OCI-LY7 (cell line): ENCODE data around the gene KLK10. TPM values are rescaled to one million over a fixed set of nuclear protein-coding genes. Genes with fewer than 3 reads are reported as not detected.

Experiments
- BruUV-seq: library from RNA; stranded (reverse); fragments of 400-500 nt; replicated peaks from 2 replicates; lab custom pipeline; 2021; lab: Mats Ljungman, UMichigan
- CTCF ChIA-PET: fragments of 300-600 bp; sonication (Branson Sonifier 250); formaldehyde crosslinking; loops from one replicate; lab custom pipeline; 2022; ENCODE audit warnings: antibody characterized with exemption; ENCODE audit not compliant: unreplicated experiment; lab: Charles Lee
- POLR2A ChIA-PET: fragments of 300-600 bp; sonication (Branson Sonifier 250); formaldehyde crosslinking; loops from one replicate; lab custom pipeline; 2022; ENCODE audit warnings: antibody characterized with exemption; lab: Charles Lee
- DNase-seq: peaks from one replicate; pipeline ENCODE4 v3.0.0-alpha.2; 2015; ENCODE audit warnings: low spot score
- H2AFZ ChIP-seq: fragments of 200-600 bp; sonication (generic), shearing (Covaris generic); 2 replicates; pipeline ENCODE4 v1.6.1; 2014; ENCODE audit warnings: mild to moderate bottlenecking, antibody characterized with exemption, low read length, moderate library complexity
- H3K27ac ChIP-seq: fragments of 200-600 bp; sonication (generic); 2 replicates; pipeline ENCODE4 v1.5.1; 2014; ENCODE audit warnings: mixed run types, low read depth, mild to moderate bottlenecking, moderate library complexity, low read length, inconsistent platforms; ENCODE audit not compliant: poor library complexity, severe bottlenecking
- H3K36me3 ChIP-seq: fragments of 200-600 bp; sonication (generic); 2 replicates; pipeline ENCODE4 v1.6.1; 2014; ENCODE audit warnings: mild to moderate bottlenecking, antibody characterized with exemption, low read length, moderate library complexity, mixed read lengths; ENCODE audit not compliant: insufficient read depth
- H3K4me1 ChIP-seq: fragments of 200-600 bp; sonication (generic); 2 replicates; pipeline ENCODE4 v1.5.1; 2014; ENCODE audit warnings: mild to moderate bottlenecking, low read length; ENCODE audit not compliant: insufficient read depth, poor library complexity, severe bottlenecking
- H3K4me2 ChIP-seq: fragments of 200-600 bp; sonication (generic); 2 replicates; pipeline ENCODE4 v1.6.1; 2014; ENCODE audit warnings: mild to moderate bottlenecking, low read length
- H3K4me3 ChIP-seq: fragments of 200-600 bp; sonication (generic); 2 replicates; pipeline ENCODE4 v1.5.1; 2014; ENCODE audit warnings: mild to moderate bottlenecking, low read depth, low read length; ENCODE audit not compliant: poor library complexity, severe bottlenecking
- H3K79me2 ChIP-seq: fragments of 200-600 bp; sonication (generic); 2 replicates; pipeline ENCODE4 v1.6.1; 2016; ENCODE audit warnings: low read depth, mild to moderate bottlenecking, low read length, moderate library complexity, mixed read lengths; ENCODE audit not compliant: insufficient read depth
- H3K9me2 ChIP-seq: fragments of 200-600 bp; sonication (generic); 2 replicates; pipeline ENCODE4 v1.6.1; 2016; ENCODE audit warnings: mild to moderate bottlenecking, low read length, mixed read lengths; ENCODE audit not compliant: insufficient read depth
- H3K9me3 ChIP-seq: fragments of 200-600 bp; sonication (generic); 2 replicates; pipeline ENCODE4 v1.6.1; 2014; ENCODE audit warnings: mild to moderate bottlenecking, mixed run types, low read length, mixed read lengths
- H4K20me1 ChIP-seq: fragments of 200-600 bp; sonication (generic); 2 replicates; pipeline ENCODE4 v1.6.1; 2014; ENCODE audit warnings: mild to moderate bottlenecking, antibody characterized with exemption, low read length, moderate library complexity, mixed read lengths; ENCODE audit not compliant: insufficient read depth
- CTCF ChIP-seq: fragments of 200-600 bp; sonication (generic); conservative IDR thresholded peaks from 2 replicates; pipeline ENCODE4 v1.5.1; 2014; ENCODE audit warnings: mild to moderate bottlenecking, antibody characterized with exemption, low read length, moderate library complexity, mixed read lengths
- EZH2phosphoT487 ChIP-seq: fragments of 200-600 bp; sonication (generic); IDR thresholded peaks from 2 replicates; pipeline ENCODE4 v1.6.1; 2018; ENCODE audit warnings: low read depth, borderline replicate concordance, mild to moderate bottlenecking, mixed run types, antibody characterized with exemption, low read length, moderate library complexity, mixed read lengths
- intact Hi-C: fragments of 100-400 bp; cut with micrococcal nuclease; formaldehyde crosslinking; loops from one replicate; pipeline ENCODE4 v1.10.0; 2022; ENCODE audit not compliant: unreplicated experiment
- total RNA-seq, 2 experiments: library from RNA; depleted of rRNA in 1 of 2; stranded (reverse); fragments of >200 nt in 1 of 2; shearing (Covaris generic) in 1 of 2; gene quantifications; 2 replicates each; pipeline ENCODE4 v1.2.3, GENCODE V29; 2014 to 2022

The KLK10 gene
- total RNA-seq, 2 experiments from 2014 or later: not detected

DNA sequence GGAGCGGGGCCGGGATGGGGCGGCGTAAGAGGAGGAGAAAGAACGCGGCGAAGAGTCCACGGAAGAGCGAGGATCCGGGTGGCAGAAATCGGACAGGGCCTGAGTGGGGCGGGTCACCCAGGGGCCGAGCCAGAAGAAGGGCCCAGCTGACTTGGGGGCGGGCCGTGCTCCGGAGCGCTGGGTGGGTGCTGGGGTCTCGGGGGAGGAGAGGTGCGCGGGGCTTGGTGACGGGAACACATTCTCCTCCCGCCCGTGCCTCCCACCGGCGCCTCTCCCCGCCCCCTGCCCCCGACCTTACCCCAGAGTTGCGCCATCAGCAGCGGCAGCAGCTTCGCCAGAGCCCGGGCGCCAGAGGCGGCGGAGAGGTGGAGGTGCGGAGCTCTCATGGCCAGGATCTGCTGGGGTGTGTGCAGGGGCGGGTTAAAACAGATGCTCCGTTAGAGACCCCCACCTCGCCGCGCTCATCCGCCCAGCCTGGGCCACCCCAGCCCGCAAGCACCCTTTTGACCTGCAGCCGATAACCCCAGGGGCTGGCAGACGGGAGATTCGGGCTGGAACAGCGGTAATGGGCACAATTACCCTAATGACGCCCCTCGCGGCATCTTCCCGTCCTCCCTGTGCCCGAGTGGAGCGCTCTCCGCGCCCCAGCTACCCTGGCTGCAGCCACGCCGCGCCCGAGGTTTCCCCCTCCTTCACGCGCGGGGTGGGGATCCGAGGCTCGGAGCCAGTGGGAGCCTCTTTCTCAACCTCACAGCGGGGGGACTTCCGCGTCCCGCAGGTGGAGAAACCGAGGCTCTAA is 565 bp downstream of the KLK10 start:
- no TSS peak for BruUV-seq
- H3K79me2 ChIP-seq: no peaks in the 10 kb centered on the region
- H4K20me1 ChIP-seq: no peaks in the 10 kb centered on the region
- no peak overlapping the region for H3K27ac ChIP-seq
- TF ChIP-seq CTCF: no peak
- no peak for TF ChIP-seq EZH2phosphoT487
- no peak for DNase-seq
- H3K4me2 ChIP-seq: no peak overlapping the region
- POLR2A ChIA-PET: no interaction called here
- no peaks in the 10 kb centered on the region for H3K9me2 ChIP-seq
- no peak overlapping the region for H3K4me3 ChIP-seq
- intact Hi-C loops: no loop called here
- H3K36me3 ChIP-seq: no peaks in the 10 kb centered on the region
- no peak overlapping the region for H2AFZ ChIP-seq
- CTCF ChIA-PET: no interaction called here
- no peaks in the 10 kb centered on the region for H3K9me3 ChIP-seq
- H3K4me1 ChIP-seq: no peaks in the 10 kb centered on the region

GRCh38 chr19:51016798-51017683 is 2.5 kb downstream of the KLK10 start:
- H3K27ac ChIP-seq: no peak overlapping the region
- H3K4me3 ChIP-seq: no peak overlapping the region
- H3K9me3 ChIP-seq: no peaks in the 10 kb centered on the region
- BruUV-seq: no TSS peak
- TF ChIP-seq EZH2phosphoT487 (no peak), CTCF (peak; percentile 74)
- H3K36me3 ChIP-seq: no peaks in the 10 kb centered on the region
- DNase-seq: peak; percentile 20
- no peaks in the 10 kb centered on the region for H3K79me2 ChIP-seq
- no peaks in the 10 kb centered on the region for H4K20me1 ChIP-seq
- H3K9me2 ChIP-seq: no peaks in the 10 kb centered on the region
- POLR2A ChIA-PET: no interaction called here
- intact Hi-C loops: no loop called here
- CTCF ChIA-PET: no interaction called here
- H3K4me2 ChIP-seq: no peak overlapping the region
- no peaks in the 10 kb centered on the region for H3K4me1 ChIP-seq
- H2AFZ ChIP-seq: no peak overlapping the region
